Measurements from ENCODE around the gene TGFBI.

Gene TGFBI

GRCh38 chr5:136106351-136107031, 77.7 kb downstream of the TGFBI start:
- TF ChIP-seq CTCF (conservative IDR thresholded peaks at IDR 0.05; ENCODE audit: low read depth, low read length) = no peak
- H3K4me3 ChIP-seq (ENCODE audit: low read length) = no peak overlapping the region
- DNase-seq (ENCODE audit: low read depth) = no peak

GRCh38 chr5:136108180-136108611, 79.4 kb downstream of the TGFBI start:
- TF ChIP-seq CTCF (conservative IDR thresholded peaks at IDR 0.05; ENCODE audit: low read depth, low read length) = no peak
- H3K4me3 ChIP-seq (ENCODE audit: low read length) = no peak overlapping the region
- DNase-seq (ENCODE audit: low read depth) = no peak

- no peak for TF ChIP-seq CTCF (conservative IDR thresholded peaks at IDR 0.05; ENCODE audit: low read depth, low read length)
- no peak overlapping the region for H3K4me3 ChIP-seq (ENCODE audit: low read length)
- no peak for DNase-seq (ENCODE audit: low read depth)
Measured at GRCh38 chr5:136108766-136109165, 80.0 kb downstream of the TGFBI start.

GRCh38 chr5:136109453-136110135, 80.8 kb downstream of the TGFBI start:
- no peak for TF ChIP-seq CTCF (conservative IDR thresholded peaks at IDR 0.05; ENCODE audit: low read depth, low read length)
- H3K4me3 ChIP-seq (ENCODE audit: low read length) = no peak overlapping the region
- DNase-seq (ENCODE audit: low read depth) = no peak
